Mesothelial cell of epicardium (in vitro differentiated cells): ENCODE data around the gene EYS. TPM values are rescaled to one million over a fixed set of nuclear protein-coding genes. Genes with fewer than 3 reads are reported as not detected.

Experiments
- DNase-seq, 2 experiments: peaks; one replicate each; pipeline ENCODE4 v3.0.0; 2021; ENCODE audit warnings: low spot score in 2 of 2; ENCODE audit not compliant: unreplicated experiment in 2 of 2
- H3K27ac Mint-ChIP-seq: 2 replicates; pipeline ENCODE4 v1.8.0; 2021; ENCODE audit warnings: mixed read lengths
- H3K27me3 Mint-ChIP-seq: 2 replicates; pipeline ENCODE4 v1.8.0; 2021; ENCODE audit warnings: low read depth, mixed read lengths
- H3K36me3 Mint-ChIP-seq: 2 replicates; pipeline ENCODE4 v1.8.0; 2021; ENCODE audit warnings: mixed read lengths
- H3K4me1 Mint-ChIP-seq: 2 replicates; pipeline ENCODE4 v1.8.0; 2021; ENCODE audit warnings: mixed read lengths
- H3K4me3 Mint-ChIP-seq: 2 replicates; pipeline ENCODE4 v1.8.0; 2021; ENCODE audit warnings: mild to moderate bottlenecking, moderate library complexity, mixed read lengths
- H3K9me3 Mint-ChIP-seq: 2 replicates; pipeline ENCODE4 v1.8.0; 2021; ENCODE audit warnings: mixed read lengths
- CTCF ChIP-seq: fragments of 200-600 bp; sonication (generic); IDR thresholded peaks from one replicate; pipeline ENCODE4 v1.5.0; 2021; ENCODE audit warnings: antibody characterized with exemption; ENCODE audit not compliant: unreplicated experiment
- total RNA-seq: library from RNA; stranded (reverse); gene quantifications from 3 replicates; pipeline ENCODE4 v1.2.1, GENCODE V29; 2021

The EYS gene
- total RNA-seq, 1 donor from 2014 or later = 0.69 TPM

- no peaks in the 10 kb centered on the region for H3K27me3 Mint-ChIP-seq
- H3K9me3 Mint-ChIP-seq = peaks cover 6% of the 10 kb centered on the region
- no peak for DNase-seq
- H3K4me1 Mint-ChIP-seq = no peaks in the 10 kb centered on the region
- TF ChIP-seq CTCF = no peak
- H3K36me3 Mint-ChIP-seq = no peaks in the 10 kb centered on the region
- no peak overlapping the region for H3K27ac Mint-ChIP-seq
- H3K4me3 Mint-ChIP-seq = no peak overlapping the region
Observed at GRCh38 chr6:64948261-64948660, 758.8 kb downstream of the EYS start.

- H3K27me3 Mint-ChIP-seq = no peaks in the 10 kb centered on the region
- DNase-seq = no peak
- H3K4me1 Mint-ChIP-seq = no peaks in the 10 kb centered on the region
- H3K27ac Mint-ChIP-seq = no peak overlapping the region
- no peaks in the 10 kb centered on the region for H3K36me3 Mint-ChIP-seq
- TF ChIP-seq CTCF = no peak
- H3K9me3 Mint-ChIP-seq = peaks cover 9% of the 10 kb centered on the region
- H3K4me3 Mint-ChIP-seq = no peak overlapping the region
Observed at GRCh38 chr6:64945450-64945849, 761.6 kb downstream of the EYS start.

- H3K36me3 Mint-ChIP-seq = no peaks in the 10 kb centered on the region
Observed at GRCh38 chr6:64932486-64932885, 774.5 kb downstream of the EYS start.

GRCh38 chr6:64930681-64931080 lies 776.3 kb downstream of the EYS start:
- H3K4me3 Mint-ChIP-seq = no peak overlapping the region
- H3K27me3 Mint-ChIP-seq = no peaks in the 10 kb centered on the region
- H3K27ac Mint-ChIP-seq = no peak overlapping the region
- no peak for TF ChIP-seq CTCF
- H3K9me3 Mint-ChIP-seq = peaks cover 6% of the 10 kb centered on the region
- no peaks in the 10 kb centered on the region for H3K4me1 Mint-ChIP-seq
- no peak for DNase-seq
- H3K36me3 Mint-ChIP-seq = no peaks in the 10 kb centered on the region

More at GRCh38 chr6:64932486-64932885, 774.5 kb downstream of the EYS start:
- no peak overlapping the region for H3K4me3 Mint-ChIP-seq
- TF ChIP-seq CTCF = no peak
- no peak overlapping the region for H3K27ac Mint-ChIP-seq
- no peaks in the 10 kb centered on the region for H3K4me1 Mint-ChIP-seq
- H3K9me3 Mint-ChIP-seq = peaks cover 6% of the 10 kb centered on the region
- DNase-seq = no peak
- no peaks in the 10 kb centered on the region for H3K27me3 Mint-ChIP-seq

GRCh38 chr6:64926051-64926450 lies 781.0 kb downstream of the EYS start:
- no peak for DNase-seq
- peaks cover 13% of the 10 kb centered on the region for H3K9me3 Mint-ChIP-seq
- no peak for TF ChIP-seq CTCF
- no peaks in the 10 kb centered on the region for H3K4me1 Mint-ChIP-seq
- H3K27me3 Mint-ChIP-seq = no peaks in the 10 kb centered on the region
- H3K4me3 Mint-ChIP-seq = no peak overlapping the region
- H3K27ac Mint-ChIP-seq = no peak overlapping the region
- no peaks in the 10 kb centered on the region for H3K36me3 Mint-ChIP-seq

GRCh38 chr6:64920257-64920656 lies 786.8 kb downstream of the EYS start:
- H3K4me3 Mint-ChIP-seq = no peak overlapping the region
- no peak for DNase-seq
- TF ChIP-seq CTCF = no peak
- H3K4me1 Mint-ChIP-seq = no peaks in the 10 kb centered on the region
- H3K27me3 Mint-ChIP-seq = no peaks in the 10 kb centered on the region
- peaks cover 11% of the 10 kb centered on the region for H3K9me3 Mint-ChIP-seq
- H3K36me3 Mint-ChIP-seq = no peaks in the 10 kb centered on the region
- H3K27ac Mint-ChIP-seq = no peak overlapping the region
